Suprapubic skin (tissue), 4 donors: ENCODE results near the gene PPP1R37.

Source experiments
- EP300 ChIP-seq: sonication (generic); formaldehyde crosslinking; IDR thresholded peaks from one replicate; pipeline ENCODE4 v1.6.1; 2017; ENCODE audit warnings: antibody characterized with exemption
- POLR2AphosphoS5 ChIP-seq, 3 donors: sonication (generic); formaldehyde crosslinking; IDR thresholded peaks; one replicate each; pipeline ENCODE4 v1.6.1; 2017; ENCODE audit warnings: antibody characterized with exemption in 3 of 3
- TF ChIP-seq, protein P1 (sequence below), 2 donors: fragments of 200-600 bp in 1 of 2; fragments of 450-650 bp in 1 of 2; sonication (generic) in 1 of 2; IDR thresholded peaks; one replicate each; pipeline ENCODE4 v1.5.1; 2016 to 2019; ENCODE audit warnings: antibody characterized with exemption in 2 of 2, mild to moderate bottlenecking in 1 of 2, moderate library complexity in 1 of 2

DNA sequence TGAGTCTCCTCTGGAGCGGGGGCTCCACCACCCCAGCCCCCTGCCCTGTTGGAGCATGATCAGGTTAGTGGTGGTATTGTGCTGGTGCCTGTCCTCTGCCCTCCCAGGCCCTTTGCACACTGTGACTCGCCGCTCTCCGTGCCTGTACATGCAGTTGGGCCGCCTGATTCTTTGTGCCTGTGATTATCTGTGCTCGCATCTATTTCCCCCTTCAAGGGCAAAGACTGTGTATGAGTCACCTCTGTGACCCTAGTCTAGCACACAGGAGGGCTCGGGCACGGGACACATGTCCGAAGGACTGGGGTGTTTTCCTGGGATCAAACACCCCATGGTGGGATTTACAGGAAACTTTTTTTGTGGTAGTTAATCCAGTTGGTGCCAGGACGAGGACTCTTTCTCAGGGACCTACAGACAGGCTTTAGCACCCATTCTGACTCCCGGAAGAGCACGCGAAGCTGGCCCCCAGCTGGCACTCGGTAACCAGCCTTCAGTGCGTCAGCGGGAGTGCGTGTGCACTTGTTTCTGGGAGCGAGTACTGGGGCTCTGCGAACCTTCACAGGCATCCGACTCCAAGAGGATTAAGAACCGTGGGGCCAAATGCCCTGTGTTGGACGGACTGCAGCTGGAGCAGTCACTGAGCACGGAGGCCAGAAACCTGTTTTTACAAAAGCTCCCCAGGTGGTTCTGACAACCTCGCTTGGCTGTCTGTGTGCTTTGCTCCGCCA, 6.7 kb downstream of the PPP1R37 start:
- TF ChIP-seq POLR2AphosphoS5 (IDR thresholded peaks at IDR 0.05) (no peak), EP300 (no peak)
- TF ChIP-seq, protein P1, sequence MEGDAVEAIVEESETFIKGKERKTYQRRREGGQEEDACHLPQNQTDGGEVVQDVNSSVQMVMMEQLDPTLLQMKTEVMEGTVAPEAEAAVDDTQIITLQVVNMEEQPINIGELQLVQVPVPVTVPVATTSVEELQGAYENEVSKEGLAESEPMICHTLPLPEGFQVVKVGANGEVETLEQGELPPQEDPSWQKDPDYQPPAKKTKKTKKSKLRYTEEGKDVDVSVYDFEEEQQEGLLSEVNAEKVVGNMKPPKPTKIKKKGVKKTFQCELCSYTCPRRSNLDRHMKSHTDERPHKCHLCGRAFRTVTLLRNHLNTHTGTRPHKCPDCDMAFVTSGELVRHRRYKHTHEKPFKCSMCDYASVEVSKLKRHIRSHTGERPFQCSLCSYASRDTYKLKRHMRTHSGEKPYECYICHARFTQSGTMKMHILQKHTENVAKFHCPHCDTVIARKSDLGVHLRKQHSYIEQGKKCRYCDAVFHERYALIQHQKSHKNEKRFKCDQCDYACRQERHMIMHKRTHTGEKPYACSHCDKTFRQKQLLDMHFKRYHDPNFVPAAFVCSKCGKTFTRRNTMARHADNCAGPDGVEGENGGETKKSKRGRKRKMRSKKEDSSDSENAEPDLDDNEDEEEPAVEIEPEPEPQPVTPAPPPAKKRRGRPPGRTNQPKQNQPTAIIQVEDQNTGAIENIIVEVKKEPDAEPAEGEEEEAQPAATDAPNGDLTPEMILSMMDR (IDR thresholded peaks at IDR 0.05) = no peak
